HG02623 (cell line): Measurements from ENCODE around the gene RNF207.

Experiments
- ATAC-seq: cut with Tn5 transposase; IDR thresholded peaks from one replicate; pipeline ENCODE4 v1.9.1; 2021; ENCODE audit warnings: moderate library complexity; ENCODE audit not compliant: unreplicated experiment

Gene RNF207, protein sequence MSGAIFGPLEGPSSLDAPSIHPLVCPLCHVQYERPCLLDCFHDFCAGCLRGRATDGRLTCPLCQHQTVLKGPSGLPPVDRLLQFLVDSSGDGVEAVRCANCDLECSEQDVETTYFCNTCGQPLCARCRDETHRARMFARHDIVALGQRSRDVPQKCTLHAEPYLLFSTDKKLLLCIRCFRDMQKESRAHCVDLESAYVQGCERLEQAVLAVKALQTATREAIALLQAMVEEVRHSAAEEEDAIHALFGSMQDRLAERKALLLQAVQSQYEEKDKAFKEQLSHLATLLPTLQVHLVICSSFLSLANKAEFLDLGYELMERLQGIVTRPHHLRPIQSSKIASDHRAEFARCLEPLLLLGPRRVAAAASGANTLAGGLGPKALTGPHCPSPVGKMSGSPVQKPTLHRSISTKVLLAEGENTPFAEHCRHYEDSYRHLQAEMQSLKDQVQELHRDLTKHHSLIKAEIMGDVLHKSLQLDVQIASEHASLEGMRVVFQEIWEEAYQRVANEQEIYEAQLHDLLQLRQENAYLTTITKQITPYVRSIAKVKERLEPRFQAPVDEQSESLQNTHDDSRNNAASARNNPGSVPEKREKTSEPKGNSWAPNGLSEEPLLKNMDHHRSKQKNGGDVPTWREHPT

DNA sequence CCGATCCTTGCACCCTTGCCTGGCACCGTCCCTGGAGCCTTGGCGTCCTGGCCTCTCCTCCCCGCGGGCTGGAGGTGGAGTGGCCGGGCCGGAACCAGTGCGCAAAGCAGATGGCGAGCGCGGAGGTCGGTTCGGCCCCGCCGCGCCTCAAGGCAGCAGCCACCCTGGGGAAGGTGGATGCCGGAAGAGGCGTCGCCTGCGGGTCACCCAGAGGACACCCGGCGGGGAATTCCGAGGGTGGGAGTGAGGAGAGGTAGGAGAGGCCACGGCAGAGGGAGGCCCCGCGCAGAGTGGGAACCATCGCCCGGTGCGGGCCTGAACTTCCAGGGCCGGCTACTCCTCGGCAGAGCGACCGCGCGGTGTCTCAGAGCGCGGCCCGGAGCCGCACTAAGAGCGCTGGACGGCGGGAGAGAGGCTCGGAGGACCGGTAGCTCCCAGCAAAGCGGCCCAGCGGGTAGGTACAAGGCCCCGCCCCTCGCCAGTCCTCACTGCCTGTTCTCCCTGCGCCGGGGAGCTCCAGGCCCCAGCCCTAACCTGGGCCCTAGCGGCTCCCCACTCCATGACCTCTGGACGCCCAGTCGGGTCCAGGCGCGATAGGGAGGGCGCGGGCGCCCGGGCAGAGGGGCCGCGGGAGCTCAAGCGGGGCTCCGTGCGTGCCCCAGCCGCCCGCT is at the start of gene RNF207:
Gene RNF207 (plus strand): TSS at position 271 of the 671 bp plus-strand sequence. CDS start 417 bp downstream, outside the sequence.
- ATAC-seq: peak; percentile 65

DNA sequence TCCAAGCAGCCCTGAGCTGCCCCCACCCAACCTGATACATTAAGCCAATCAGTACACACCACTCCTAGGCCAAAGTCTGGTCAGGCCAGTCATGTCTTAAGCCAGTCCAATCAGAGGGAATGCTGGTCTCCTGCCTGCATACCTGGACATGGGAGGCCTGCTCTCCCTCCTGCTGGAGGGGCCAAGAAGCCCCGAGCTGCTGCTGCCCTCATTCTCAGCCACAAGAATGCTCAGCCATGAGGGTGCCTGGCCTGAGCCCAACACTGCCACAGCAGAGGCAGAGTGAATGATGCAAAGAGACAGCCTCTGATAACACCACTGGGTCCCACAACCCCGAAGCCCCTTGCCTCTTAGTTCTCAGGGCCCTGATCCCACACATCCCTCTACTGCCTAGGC is 48.8 kb upstream of the RNF207 start:
- ATAC-seq: no peak

DNA sequence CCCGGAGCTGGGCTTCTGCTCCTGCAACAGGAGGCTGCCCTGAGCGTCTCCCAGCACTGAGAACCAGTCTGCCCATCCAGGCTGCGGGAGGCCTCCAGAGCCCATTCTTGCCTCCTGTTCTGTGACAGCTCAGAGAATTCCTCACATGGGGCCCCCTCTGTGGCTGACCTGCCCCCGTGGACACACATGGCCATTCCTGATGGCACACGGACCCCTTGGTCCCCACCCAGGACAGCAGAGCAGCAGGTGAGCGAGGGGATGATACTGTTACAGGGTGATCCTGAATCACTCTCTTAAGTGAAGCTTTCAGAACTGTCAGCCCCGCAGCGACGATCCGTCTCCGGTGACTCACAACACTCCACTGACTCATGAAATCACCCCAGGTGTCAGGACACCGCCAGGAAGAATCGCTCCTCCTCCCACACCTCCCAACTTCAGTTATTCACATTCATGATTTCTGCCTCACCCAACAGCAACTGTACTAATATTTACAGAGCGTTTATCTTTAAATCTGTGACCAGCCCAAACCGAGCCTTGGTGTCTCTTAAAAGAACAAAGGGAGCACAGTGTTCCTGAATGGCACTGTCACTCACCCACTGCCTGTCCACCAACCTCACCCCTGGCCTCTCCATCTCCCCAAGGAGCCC is 48.3 kb upstream of the RNF207 start:
- no peak for ATAC-seq

DNA sequence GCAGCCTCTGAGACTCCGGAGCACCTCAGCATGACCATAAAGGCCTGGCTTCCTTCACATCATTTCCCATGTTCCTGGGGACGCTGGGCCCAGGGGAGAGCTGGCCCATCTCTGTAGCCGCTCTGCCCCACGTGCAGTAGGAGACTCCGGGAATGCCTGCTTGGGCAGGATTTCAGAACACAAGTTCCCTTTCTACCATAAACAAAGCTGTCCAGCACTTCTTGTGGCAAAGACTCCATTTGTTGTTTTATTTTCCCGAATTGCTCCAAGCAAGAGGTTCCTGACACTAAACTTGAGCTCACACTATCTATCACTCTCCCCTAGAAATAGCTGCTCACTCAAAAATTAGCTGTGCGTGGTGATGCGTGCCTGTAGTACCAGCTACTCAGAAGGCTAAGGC is 47.7 kb upstream of the RNF207 start:
- no peak for ATAC-seq

DNA sequence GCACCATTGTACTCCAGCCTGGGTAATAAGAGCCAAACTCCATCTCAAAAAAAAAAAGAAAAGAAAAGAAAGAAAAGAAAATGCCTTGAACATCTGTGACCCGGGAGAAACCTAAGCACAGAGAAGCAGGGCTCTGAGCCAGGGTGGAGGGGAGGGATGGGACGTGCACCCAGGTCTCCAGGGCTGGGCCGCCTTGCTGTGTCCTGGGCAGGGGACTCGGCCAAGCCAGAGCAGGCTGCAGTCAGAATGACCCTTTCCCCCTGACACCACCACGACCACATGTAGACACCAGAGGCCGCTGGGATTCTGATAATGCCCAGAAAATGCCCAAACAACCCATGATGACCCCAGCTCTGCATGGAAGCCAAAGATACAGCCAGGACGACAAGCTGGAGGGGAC is 43.6 kb upstream of the RNF207 start:
- ATAC-seq: no peak

DNA sequence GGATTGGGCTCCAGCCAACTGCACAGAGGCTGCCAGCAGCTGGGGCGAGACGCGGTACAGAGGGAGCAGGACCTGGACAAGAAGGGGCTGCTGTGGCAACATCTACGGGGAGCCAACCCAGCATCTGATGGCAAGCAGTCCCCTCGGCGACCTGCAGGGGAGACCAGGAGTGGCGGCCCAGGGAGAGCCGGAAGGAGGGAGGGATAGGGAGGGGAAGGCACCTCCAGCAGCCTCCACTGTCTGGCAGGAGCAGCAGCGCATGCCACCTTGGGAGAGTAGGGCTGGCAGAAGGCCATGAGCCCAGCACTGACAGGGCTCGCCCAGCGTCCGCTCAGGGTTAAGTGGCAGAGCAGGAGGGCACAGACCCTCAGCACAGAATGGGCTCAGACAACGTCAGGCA is 43.1 kb upstream of the RNF207 start:
- no peak for ATAC-seq

DNA sequence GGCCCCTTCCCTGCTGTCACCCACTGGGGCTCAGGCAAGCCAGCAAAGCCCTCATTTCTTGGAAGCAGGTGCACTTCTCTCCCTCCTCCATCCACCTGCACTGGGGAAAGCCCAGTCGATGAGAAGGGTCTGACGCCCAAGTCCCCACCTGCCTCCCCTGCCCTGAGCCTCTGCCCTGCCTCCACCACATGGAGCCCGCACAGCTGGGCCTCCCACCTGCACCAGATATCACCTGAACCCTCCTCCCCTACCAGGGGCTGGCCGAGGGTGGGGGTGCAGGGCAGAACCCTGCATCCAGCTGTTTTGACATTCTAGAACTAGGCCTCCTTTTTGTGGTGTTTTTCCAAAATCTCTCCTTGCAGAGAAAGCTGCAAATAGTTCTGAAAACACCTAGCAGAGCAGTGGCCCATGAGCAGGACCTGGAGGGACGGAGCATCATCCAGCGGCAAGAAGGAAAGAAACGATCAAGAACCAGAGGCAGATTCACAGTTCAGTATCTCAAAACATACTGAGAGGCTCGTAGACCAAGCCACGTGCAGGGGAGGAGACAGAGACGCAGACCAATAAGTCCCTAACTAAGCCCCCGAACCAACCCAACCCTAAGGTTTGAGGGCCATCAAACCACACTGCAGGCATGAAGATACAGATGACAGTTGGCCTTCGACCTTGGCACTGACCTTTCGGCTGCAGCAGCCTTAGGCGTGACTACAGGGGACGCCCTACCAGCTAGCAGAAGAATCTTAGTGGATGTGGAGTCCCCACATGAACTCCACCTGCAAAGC is 42.5 kb upstream of the RNF207 start:
- no peak for ATAC-seq

DNA sequence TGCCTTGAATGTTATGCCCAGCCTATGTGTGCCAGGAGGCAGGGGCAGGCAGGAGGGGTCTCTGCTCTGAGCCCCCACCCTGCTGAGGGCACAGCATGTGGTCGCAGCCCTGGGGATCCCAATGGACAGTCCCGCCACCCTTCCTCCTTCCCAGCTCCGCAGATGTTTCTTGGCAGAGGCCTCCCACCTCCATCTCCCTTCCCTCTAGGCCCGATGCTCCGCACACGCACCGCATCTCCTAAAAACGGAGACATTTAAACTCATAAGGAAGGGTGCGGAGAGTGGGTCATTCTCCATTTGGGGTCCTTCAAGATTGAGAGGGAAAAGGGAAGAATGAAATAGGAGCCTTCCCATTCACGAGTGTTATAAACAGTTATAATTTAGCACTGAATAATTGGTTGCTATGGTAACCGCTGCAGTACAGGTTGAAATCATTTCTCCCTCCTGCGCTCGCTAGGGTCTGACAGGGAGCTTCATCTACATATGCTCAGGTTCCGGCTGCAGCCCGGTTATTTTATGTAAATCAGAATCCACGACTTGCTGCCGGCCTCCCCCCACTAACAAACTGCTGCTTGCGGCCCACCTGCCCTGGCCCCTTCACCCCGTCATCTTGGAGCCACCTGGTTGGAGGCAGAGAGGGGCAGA is 41.8 kb upstream of the RNF207 start:
- no peak for ATAC-seq

DNA sequence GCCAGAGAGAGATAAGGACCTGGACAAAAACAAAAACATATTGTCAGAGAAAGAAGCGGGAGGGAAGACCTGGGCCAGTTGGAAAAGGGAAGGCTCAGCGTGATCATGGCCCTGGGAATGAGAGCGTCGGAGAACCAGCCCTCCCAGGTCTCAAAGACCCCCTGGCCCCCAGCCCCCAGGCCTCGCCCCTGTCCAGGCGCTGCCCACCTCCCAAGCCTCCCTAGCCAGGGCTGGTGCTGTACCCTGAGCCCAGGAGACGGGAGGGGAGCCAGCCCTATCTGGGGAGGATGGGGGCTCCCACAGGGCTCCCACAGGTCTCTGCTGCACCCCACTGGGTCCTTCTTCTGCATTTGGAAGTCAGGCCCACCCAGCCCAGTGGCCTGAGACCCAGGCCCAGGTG is 40.9 kb upstream of the RNF207 start:
- ATAC-seq: no peak

DNA sequence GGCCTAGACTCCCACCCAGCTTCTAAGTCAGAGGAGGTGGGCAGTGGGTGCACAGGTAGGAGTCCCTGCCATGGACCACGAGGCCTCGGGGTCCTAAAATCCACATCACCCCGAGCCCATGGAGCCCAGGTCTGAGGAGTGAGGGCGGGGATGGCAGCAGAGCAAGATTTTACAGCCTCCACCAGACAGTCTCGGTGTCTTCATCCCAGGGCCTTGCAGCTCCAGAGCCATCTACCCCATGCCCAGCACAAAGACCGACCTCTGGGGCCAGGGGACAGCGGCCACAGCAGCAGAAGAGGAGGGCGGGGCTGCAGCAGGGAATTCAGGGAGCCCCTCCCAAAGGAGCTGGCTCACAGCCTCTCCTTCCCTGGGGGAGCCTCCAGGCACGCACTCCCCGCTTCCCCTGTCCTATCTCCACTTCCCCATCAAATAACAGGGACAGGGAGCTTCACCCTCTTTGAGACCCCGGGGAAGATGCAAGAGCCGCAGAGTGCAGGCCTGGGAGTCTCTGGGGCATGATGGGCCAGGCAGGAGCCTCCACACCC is 40.4 kb upstream of the RNF207 start:
- ATAC-seq: no peak

DNA sequence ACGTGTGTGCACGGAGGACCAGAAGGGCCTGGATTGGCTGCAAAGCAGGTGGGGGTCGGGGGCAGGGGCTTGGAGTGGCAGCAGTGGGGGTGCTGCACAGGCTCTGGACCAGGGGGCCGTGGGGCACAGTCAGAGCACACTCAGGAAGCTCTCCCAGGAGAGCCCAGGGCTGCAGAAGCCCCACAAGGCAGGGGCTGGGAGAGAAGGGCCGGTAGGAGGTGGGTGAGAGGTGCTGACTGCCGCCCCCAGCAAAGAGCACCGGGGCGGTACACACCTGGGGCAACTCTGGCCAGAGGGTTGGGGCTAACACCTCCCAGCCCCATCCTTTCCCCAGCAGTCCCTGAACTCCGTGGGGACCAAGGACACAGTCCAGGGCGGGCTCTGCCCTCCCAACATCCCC is 39.7 kb upstream of the RNF207 start:
- ATAC-seq: no peak

DNA sequence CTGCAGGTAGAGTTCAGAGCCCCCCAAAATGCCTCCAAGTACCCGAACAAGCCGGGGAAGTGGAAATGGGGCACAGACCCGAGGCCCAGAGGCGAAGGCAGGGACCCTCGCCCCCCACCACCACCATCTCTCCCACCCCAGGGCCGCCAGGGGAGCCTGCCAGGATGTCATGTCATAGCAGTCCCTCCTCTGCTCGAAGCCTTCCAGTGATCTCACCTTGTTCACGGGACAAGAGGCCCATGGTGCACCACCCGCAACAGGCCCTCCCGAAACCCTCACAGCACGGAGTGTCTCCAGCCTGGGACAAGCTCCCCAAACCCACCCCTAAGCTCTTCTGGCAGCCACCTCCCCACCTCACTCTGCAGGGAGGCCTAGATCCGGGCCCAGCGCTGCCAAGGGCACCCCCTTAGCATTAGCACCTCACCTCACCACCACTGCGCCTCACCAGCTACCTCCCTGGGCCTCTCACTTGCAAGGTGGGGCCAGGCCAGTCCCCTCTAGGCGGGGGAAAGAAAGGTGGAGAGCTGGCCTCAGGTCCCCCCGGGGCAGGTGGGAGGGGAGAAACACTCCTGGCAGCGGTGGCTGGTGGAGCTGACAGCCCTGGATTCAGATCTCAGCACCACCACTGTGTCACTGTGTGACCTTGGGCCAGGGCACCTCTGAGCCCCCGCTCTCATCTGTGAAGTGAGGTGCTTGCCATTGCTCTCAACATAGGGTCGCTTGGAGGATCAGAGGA is 39.1 kb upstream of the RNF207 start:
- ATAC-seq: no peak

DNA sequence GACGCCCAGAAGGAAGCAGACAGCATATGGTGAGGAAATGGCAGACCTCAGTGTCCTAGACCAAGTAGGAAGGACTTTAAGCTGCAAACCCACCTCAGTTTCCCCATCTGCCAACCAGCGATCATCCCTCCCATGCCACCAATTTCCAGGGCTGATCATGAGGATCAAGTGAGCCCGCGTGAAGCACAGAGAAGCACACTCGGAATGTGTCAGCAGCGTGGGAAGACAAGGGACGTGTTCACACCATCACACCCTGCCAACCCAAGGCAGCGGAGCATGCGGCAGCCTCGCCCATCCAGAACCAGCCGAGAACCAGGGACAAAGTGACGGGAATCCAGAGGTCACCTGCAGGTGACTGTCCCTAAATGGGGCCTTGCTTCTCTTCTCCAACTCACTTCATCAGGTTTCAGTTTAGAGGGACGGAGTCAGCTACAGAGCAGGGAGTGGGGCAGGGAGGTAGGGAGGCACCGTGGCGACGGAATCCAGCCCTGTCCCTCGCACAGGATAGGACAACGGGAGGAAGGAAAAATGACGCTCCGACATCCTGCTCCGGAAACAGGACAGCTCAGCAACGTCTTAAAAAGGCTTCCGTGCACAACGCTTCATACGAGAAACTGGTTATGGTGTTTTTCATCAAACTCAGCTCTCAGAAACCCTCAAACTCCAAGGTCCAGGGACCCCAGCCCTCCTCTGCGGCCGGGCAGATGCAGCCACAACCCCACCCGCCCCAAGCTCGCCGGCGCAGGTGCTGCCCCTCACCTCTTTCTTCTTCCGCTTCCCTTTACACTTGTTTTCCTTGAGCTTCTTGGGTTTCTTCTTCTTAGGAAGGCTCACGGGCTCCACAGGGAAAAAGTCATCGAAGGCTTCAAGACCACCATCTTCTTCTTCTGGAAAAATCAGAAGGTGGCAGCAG is 38.3 kb upstream of the RNF207 start:
- no peak for ATAC-seq

DNA sequence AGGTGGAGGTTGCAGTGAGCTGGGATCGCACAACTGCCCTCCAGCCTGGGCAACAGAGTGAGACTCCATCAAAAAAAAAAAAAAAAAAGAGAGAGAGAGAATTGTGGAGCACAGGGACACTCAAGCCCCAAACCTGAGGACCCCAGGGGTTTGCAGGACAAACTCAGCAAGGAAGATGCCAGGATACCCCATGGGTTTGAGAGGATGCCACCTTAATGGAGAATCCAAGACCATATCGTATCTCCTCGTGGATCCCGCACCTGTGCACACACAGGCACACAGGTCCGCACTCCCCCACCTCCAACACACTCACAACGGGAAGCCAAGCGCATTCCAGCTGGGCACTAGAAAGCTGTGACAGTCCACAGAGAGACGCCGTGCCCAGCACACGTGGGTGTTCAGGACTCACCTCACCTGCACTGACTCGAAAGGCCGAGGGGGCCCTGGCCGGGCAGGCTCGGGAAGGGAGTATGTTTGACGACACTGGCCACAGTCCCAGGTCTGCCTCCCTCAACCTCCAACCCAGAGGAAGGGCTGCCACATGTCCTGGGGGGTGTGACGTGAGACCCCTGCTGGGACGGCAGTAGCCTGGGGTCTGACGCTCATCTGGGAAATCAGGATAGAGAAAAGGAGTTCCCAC is 36.9 kb upstream of the RNF207 start:
- ATAC-seq: no peak

DNA sequence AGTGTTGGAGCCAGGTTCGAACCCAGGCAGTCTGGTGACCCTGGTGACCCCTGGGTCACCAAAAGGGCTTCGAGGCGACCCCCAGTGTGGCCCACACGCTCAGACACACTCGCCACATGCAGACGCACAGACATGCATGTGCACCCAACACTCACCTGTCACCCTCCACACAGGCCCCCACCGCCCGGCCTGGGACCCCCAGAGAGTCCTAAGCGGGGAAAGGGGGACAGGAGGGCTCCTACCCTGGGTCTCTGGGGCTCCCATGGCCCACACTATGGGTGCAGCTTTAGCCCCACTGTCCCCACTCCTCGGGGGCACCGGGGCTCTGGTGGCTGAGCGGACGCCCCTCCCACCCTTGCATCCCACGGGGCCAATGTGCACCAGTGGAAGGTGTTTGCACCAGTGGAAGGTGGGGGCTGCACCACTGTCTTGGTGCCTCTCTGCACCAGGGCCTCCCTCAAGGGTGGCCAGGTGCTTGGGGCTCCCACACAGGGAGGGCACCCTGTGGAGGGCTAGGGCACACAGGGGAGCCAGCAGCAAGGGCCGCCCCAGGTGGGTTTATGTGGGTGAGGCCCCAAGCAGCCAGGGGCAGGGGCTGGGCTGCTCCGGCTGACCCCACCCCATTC is 35.7 kb upstream of the RNF207 start:
- ATAC-seq: no peak

DNA sequence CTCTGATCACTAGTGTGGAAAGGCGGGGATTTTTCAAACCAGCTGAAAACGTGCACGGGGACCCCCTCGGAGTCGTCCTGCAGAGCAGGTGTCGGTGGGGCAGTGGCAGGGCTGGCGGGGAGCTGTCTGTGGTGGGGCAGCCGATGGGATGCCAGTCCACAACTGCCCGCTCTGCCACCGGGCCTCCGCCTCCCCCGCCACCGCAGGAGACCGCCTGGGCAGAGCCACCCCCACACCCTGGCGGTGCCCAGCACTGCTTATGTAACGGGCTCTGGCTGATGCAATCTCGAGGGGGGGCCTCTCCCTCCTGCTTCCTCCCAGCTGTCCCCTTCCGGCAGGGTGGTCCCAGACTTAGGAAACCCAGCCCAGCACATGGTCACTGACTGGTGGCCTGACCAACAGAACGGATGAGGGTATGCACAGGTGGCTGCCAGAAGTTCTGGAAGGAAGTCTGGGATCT is 35.1 kb upstream of the RNF207 start:
- ATAC-seq: no peak

DNA sequence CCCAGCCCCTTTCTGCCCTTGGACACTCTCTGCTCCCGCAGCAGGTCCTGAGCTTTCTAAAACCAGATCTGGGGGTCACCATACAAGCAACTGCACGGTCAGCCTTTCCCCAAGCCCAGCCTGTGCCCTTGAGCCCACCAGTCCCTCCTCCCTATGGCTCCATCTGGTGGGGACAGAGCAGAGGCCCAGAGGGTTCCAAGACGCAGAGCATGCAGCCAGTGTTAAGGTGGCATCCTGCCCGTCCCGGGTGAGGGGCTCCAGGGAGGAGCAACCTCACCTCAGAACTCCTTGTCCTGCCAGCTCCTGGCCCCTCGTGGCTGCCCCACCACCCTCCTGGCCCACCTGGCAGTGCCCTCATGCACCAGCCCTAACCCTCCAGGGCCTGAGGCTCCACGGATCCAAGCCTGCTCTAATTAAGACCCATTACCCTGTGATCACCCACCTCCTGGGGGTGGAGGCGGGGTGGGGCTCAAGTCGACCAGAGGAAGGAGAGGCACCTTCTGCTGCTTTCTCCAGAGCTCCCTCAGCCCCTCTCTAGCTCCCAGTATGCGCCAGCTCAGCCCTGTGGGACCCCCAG is 34.3 kb upstream of the RNF207 start:
- ATAC-seq: no peak
